NCI-H187 treated with DMSO at 0.1 percent for 48 hours (cell line): Measurements from ENCODE around the gene B3GLCT.

Experiments
- DNase-seq: peaks from one replicate; lab custom pipeline; 2025; lab: John Stamatoyannopoulos, UW

Gene B3GLCT

GRCh38 chr13:31350560-31350959, 150.8 kb downstream of the B3GLCT start:
- DNase-seq, result no peak

DNA sequence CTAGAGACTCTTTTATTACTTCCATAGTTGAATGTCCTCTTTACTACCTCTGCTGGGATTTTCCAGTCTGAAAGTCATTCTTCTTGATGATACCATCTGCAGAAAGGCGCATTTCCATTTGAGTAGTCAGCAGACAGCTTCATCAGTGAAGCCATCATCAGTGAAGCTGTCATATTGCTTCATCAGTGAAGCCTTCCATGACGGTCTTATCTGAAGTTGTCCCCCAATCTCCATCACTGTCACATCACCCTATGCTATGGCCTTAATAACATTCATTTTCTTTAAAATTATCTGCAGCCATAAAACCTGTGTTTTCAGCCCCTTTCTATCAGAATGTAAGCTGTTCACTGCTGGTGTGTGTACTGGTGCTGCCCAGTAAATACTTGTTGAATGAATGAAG, 151.6 kb downstream of the B3GLCT start:
- DNase-seq, result no peak

DNA sequence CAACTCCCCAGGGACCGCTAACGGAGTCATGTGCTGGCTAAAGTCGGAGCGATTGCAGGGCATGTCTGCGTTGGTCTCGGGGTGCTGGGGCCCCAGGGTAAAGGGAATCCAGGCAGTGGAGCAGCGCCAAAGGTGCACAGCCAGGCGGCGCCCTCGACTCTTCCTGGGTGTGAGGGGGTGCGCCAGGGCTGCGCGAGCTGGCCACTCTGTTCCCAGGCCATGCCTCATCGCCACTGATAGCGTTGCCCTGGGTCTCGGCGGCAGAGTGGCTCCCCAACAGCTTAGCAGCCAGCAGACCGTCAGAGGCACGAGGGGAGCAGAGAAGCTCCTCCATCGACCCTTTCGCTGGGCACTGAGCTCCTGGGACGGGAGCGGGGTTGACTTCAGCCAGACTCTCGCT, 152.7 kb downstream of the B3GLCT start:
- DNase-seq, result no peak

GRCh38 chr13:31355001-31355400, 155.2 kb downstream of the B3GLCT start:
- DNase-seq, result no peak

DNA sequence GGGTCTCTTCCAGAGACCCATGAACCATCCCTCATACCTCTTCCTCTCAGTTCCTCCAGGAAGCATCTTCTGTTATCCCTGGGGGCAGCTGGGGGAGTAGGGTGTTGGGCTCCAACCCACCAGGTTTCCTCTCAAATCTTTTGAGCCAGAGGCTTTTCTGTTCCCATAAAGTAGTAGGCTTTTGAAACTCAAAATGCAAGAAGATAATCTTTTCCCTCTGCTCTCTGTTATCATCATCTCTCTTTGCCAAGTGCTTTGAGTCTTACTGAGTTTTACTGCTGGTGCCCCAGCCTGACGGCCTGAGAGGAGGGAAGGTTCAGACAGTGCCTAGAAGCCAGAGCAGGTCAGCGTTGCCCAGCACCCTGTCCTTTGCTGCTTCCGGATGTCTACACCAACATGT, 157.2 kb downstream of the B3GLCT start:
- DNase-seq, result no peak

DNA sequence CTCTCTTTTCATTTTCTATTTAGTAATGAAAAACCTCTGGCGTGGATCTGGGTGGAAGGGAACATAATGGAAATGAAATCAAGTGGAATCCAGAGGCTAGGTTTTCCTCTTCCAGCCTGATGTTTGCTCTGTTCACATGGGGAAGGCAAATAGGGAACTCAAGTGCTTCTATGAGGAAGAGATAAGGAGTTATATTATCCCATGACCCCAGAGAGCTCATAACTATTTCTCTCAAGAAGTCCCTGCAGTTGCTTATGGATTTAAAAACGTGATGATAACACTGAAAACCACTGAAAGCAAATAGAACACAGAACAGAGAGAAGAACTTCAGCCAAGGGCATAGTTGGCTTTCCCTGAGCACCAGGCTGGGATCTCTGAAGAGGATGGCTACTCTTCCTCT, 157.8 kb downstream of the B3GLCT start:
- no peak for DNase-seq

- DNase-seq, result no peak
These were observed 161.9 kb downstream of the B3GLCT start for GRCh38 chr13:31361673-31362072.

GRCh38 chr13:31365630-31366029, 165.9 kb downstream of the B3GLCT start:
- DNase-seq, result no peak

DNA sequence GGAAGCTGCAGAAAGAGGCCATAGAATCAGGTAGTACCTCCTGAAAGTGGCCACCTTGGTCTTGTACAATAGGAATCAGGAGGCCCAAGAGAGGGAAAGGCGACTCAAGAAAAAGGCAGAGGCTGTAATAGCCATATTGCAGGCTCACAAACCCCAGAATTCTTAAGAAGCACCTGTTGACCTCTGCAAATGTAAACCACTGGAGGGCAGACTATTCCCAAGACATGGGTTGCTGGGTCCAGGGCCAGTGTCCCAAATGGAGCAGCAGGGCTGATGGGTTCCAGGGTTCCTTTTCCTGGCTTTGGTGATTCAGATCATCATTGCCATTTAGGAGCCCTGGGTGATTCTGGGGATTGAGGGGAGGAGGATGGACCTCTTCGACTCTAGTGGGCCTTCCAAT, 167.6 kb downstream of the B3GLCT start:
- DNase-seq, result no peak

GRCh38 chr13:31369213-31369612, 169.4 kb downstream of the B3GLCT start:
- DNase-seq, result no peak

DNA sequence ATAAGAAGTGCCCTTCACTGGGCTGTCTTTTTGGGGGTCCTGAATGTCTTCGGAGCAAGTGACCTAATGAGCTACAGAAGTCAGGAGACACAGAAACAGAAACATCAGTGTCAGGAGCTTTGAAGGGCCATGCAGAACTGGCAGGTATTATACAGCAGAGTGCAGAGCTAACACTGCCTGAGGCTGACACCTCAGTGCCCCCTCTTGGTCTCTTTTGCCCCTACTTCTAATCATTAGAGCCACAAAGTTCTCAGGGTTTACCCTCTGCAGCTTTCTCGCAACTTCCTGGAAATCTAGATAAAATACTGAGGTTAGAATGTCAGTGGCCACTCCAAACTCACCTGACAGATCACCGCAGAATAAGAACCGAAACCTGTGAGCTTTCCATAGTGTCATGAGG, 172.7 kb downstream of the B3GLCT start:
- no peak for DNase-seq

GRCh38 chr13:31374682-31375081, 174.9 kb downstream of the B3GLCT start:
- DNase-seq, result no peak

GRCh38 chr13:31377946-31378345, 178.2 kb downstream of the B3GLCT start:
- DNase-seq, result no peak

DNA sequence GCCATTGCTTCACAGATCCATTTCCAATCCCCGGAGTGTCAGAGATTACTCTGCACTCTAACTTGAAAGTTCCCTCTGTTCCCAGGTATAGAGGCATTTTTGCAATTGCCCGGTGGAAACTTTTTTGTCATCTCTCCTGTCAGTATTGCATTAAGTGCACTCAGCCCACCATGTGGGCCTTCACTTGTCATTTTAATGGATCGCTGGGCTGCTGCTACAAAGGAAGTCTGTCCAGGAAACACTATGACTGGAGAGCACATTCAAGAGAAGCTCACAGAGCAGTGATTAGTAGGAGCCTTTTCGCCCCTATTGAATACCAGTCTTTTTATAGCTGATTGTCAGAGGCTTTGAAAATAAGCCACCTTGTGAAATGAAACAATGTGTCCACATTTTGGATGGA, 180.9 kb downstream of the B3GLCT start:
- no peak for DNase-seq
